HepG2 (cell line): ENCODE data around the gene SALL4. TPM values are rescaled to one million over a fixed set of nuclear protein-coding genes. Genes with fewer than 3 reads are reported as not detected.

ENCODE experiments used
- ARID4A ChIP-seq: sonication (generic); formaldehyde crosslinking; IDR thresholded peaks from 2 replicates; pipeline ENCODE4 v1.5.0; 2020; ENCODE audit warnings: mild to moderate bottlenecking, missing genetic modification reagents, borderline replicate concordance
- ARNT2 ChIP-seq: sonication (generic); formaldehyde crosslinking; IDR thresholded peaks from 2 replicates; pipeline ENCODE4 v1.8.0; 2022; ENCODE audit warnings: mild to moderate bottlenecking, low read depth, missing genetic modification reagents, moderate library complexity
- ATF3 ChIP-seq: sonication (generic); formaldehyde crosslinking; IDR thresholded peaks from 2 replicates; pipeline ENCODE4 v1.4.0; 2020; ENCODE audit warnings: missing genetic modification reagents
- CREM ChIP-seq, 2 experiments: sonication (generic) in 1 of 2; formaldehyde crosslinking in 1 of 2; IDR thresholded peaks; 2 replicates each; pipeline versions ENCODE4 v1.4.0 to v1.6.1; 2016 to 2020; ENCODE audit warnings: antibody characterized with exemption in 1 of 2, mild to moderate bottlenecking in 1 of 2, missing genetic modification reagents in 1 of 2
- DBP ChIP-seq: sonication (generic); formaldehyde crosslinking; IDR thresholded peaks from 2 replicates; pipeline ENCODE4 v1.4.0; 2020; ENCODE audit warnings: missing genetic modification reagents; ENCODE audit errors: not compliant biosample characterization
- GRHL1 ChIP-seq: sonication (generic); formaldehyde crosslinking; conservative IDR thresholded peaks from 2 replicates; pipeline ENCODE4 v1.8.0; 2022; ENCODE audit warnings: missing genetic modification reagents
- HOXA7 ChIP-seq: sonication (generic); formaldehyde crosslinking; IDR thresholded peaks from 2 replicates; pipeline ENCODE4 v1.8.1; 2022; ENCODE audit warnings: mild to moderate bottlenecking, missing genetic modification reagents, moderate library complexity
- MTF1 ChIP-seq: sonication (generic); formaldehyde crosslinking; IDR thresholded peaks from 2 replicates; pipeline ENCODE4 v1.5.0; 2020; ENCODE audit warnings: missing genetic modification reagents
- NFATC3 ChIP-seq: sonication (generic); formaldehyde crosslinking; IDR thresholded peaks from 2 replicates; pipeline ENCODE4 v1.5.1; 2020; ENCODE audit warnings: mild to moderate bottlenecking, missing genetic modification reagents
- ZNF136 ChIP-seq: sonication (generic); formaldehyde crosslinking; IDR thresholded peaks from 2 replicates; pipeline ENCODE4 v1.8.1; 2022; ENCODE audit warnings: low read depth, mild to moderate bottlenecking, moderate library complexity, missing genetic modification reagents
- ZNF501 ChIP-seq: sonication (generic); formaldehyde crosslinking; IDR thresholded peaks from 2 replicates; pipeline ENCODE4 v1.5.1; 2020; ENCODE audit warnings: mild to moderate bottlenecking, moderate library complexity, missing genetic modification reagents
- ZNF513 ChIP-seq: sonication (generic); formaldehyde crosslinking; conservative IDR thresholded peaks from 2 replicates; pipeline ENCODE4 v1.5.0; 2020; ENCODE audit warnings: missing genetic modification reagents
- ZNF609 ChIP-seq: sonication (generic); formaldehyde crosslinking; IDR thresholded peaks from 2 replicates; pipeline ENCODE4 v1.4.0; 2020; ENCODE audit warnings: mild to moderate bottlenecking, missing genetic modification reagents, borderline replicate concordance
- ZNF768 ChIP-seq: sonication (generic); formaldehyde crosslinking; IDR thresholded peaks from 2 replicates; pipeline ENCODE4 v1.4.0; 2020; ENCODE audit warnings: missing genetic modification reagents
- polyA plus RNA-seq, 8 experiments: library from polyadenylated mRNA; depleted of rRNA in 3 of 8; stranded (reverse) in 7 of 8; unstranded in 1 of 8; fragments of >200 nt; fragmentation: Illumina TruSeq in 4 of 8; extraction: Trizol in 4 of 8; gene quantifications; 2 replicates each; pipeline versions ENCODE4 v1.2.1 to v1.2.3, GENCODE V29; 2011 to 2016; ENCODE audit warnings: low read depth in 4 of 8, missing spikeins in 1 of 8, mixed read lengths in 1 of 8; ENCODE audit not compliant: insufficient read depth in 1 of 8
- total RNA-seq, 5 experiments: library from RNA; depleted of rRNA; stranded (reverse); fragments of >200 nt; fragmentation: Illumina TruSeq; extraction: Trizol; gene quantifications; 2 replicates each; pipeline ENCODE4 v1.2.3, GENCODE V29; 2016; ENCODE audit warnings: low read depth in 1 of 5

The SALL4 gene
- total and polyA plus RNA-seq, 2 of the 13 experiments (the other 11 are each of a cell fraction or from before 2014, with no cell fraction given) = 0.33 to 1.8 TPM

GRCh38 chr20:51802170-51802751 is at the start of gene SALL4 (continued):
- TF ChIP-seq ZNF609 (CRISPR knock-in tag) (no peak), ZNF501 (peak; percentile 44; the same call in 1 of the 2 replicates), CREM (IDR thresholded peaks at IDR 0.05) (no peak), CREM (CRISPR knock-in tag; IDR thresholded peaks at IDR 0.05) (no peak), ZNF136 (no peak), NFATC3 (CRISPR knock-in tag) (no peak), HOXA7 (CRISPR knock-in tag) (no peak), ZNF768 (CRISPR knock-in tag) (peak; percentile 46; the same call in 1 of the 2 replicates), ARID4A (CRISPR knock-in tag) (peak; percentile 23; the same call in 1 of the 2 replicates), GRHL1 (no peak), MTF1 (CRISPR knock-in tag) (no peak), ZNF513 (no peak), ARNT2 (CRISPR knock-in tag) (no peak), ATF3 (no peak), DBP (CRISPR knock-in tag) (no peak)
